Kidney (tissue), 14 donors: Measurements from ENCODE around the gene ADAMTS10. TPM values are rescaled to one million over a fixed set of nuclear protein-coding genes. Genes with fewer than 3 reads are reported as not detected.
"Not testable (repeated sequence)": the region's sequence is repeated elsewhere in the genome, so short reads cannot be mapped to it uniquely, and the experiment has no call there.

Experiments used
- DNase-seq, 5 donors: peaks; one replicate each; pipeline ENCODE4 v3.0.0-alpha.2; 2013 to 2020
- FAIRE-seq: peaks from 2 replicates; lab custom pipeline; 2012; peaks lifted over from hg19 to GRCh38; lab: Jason Lieb, UNC
- H3K27ac ChIP-seq, 2 donors: one replicate each; pipeline ENCODE4 v1.7.0; 2013; ENCODE audit warnings: low read depth in 2 of 2, low read length in 2 of 2, inconsistent platforms in 1 of 2
- H3K27me3 ChIP-seq: one replicate; pipeline ENCODE4 v1.7.1; 2013; ENCODE audit warnings: low read length, inconsistent platforms; ENCODE audit not compliant: control insufficient read depth, insufficient read depth
- H3K36me3 ChIP-seq, 3 donors: one replicate each; pipeline versions ENCODE4 v1.7.0 to v1.7.1; 2013; ENCODE audit warnings: low read length in 3 of 3, control low read depth in 1 of 3, inconsistent platforms in 1 of 3; ENCODE audit not compliant: insufficient read depth in 3 of 3, control insufficient read depth in 2 of 3
- H3K4me1 ChIP-seq, 3 donors: one replicate each; pipeline versions ENCODE4 v1.7.0 to v1.7.1; 2013; ENCODE audit warnings: low read length in 3 of 3, inconsistent platforms in 1 of 3, low read depth in 1 of 3; ENCODE audit not compliant: control insufficient read depth in 2 of 3, insufficient read depth in 2 of 3
- H3K4me3 ChIP-seq, 3 donors: one replicate each; pipeline versions ENCODE4 v1.7.0 to v1.8.1; 2013; ENCODE audit warnings: low read length in 3 of 3, control low read depth in 1 of 3, inconsistent platforms in 1 of 3
- H3K9ac ChIP-seq, 3 donors: one replicate each; pipeline versions ENCODE4 v1.7.0 to v1.7.1; 2013; ENCODE audit warnings: low read length in 3 of 3, control low read depth in 1 of 3, inconsistent platforms in 1 of 3
- H3K9me3 ChIP-seq, 3 donors: one replicate each; pipeline versions ENCODE4 v1.7.0 to v1.7.1; 2013; ENCODE audit warnings: low read length in 3 of 3, control low read depth in 1 of 3, inconsistent platforms in 1 of 3; ENCODE audit not compliant: control insufficient read depth in 2 of 3, insufficient read depth in 1 of 3
- CTCF ChIP-seq: IDR thresholded peaks from 3 replicates; pipeline ENCODE4 v1.5.1; 2012; ENCODE audit warnings: mild to moderate bottlenecking, moderate library complexity, borderline replicate concordance; ENCODE audit not compliant: insufficient read depth; ENCODE audit errors: extremely low read depth
- intact Hi-C: fragments of 100-400 bp; cut with DNase I; formaldehyde crosslinking; loops from one replicate; pipeline ENCODE4 v1.11.1; 2022
- polyA plus RNA-seq: library from polyadenylated mRNA; stranded (reverse); fragments of 350-450 nt; fragmentation: Illumina TruSeq; extraction: RNeasy Lipid Tissue Mini Kit (QIAGEN cat#74804); gene quantifications from one replicate; pipeline ENCODE4 v1.2.3, GENCODE V29; 2014; ENCODE audit warnings: low read depth, low replicate concordance; ENCODE audit not compliant: insufficient read depth
- total RNA-seq: library from RNA; stranded (reverse); fragmentation: NEBNext Ultra II Directional; extraction: Animal tissue kit (Norgen Biotek cat#: 25700); gene quantifications from one replicate; pipeline ENCODE4 v1.2.1, GENCODE V29; 2021
- donor health status: control.
- donor health status: control.
- donor health status: control.
- donor health status: control.
- donor health status: control.
- donor health status: DM: yes; HTN: yes; CAD: no.
- donor health status: Normal renal cell carcinoma (clear cell type).

The ADAMTS10 gene
- total and polyA plus RNA-seq, 2 donors from 2014 or later = 8.9 to 48.8 TPM

- intact Hi-C loops = no loop called here
- Histone ChIP-seq H3K36me3 (no peaks in the 10 kb centered on the region), H3K27me3 (no peaks in the 10 kb centered on the region), H3K4me3 (no peak overlapping the region), H3K9ac (no peak overlapping the region), H3K27ac (no peak overlapping the region), H3K9me3 (no peaks in the 10 kb centered on the region), H3K4me1 (no peaks in the 10 kb centered on the region)
- no peak for TF ChIP-seq CTCF
- FAIRE-seq (no peak), DNase-seq (no peak)
Observed at GRCh38 chr19:8557642-8558238, 52.8 kb downstream of the ADAMTS10 start.

GRCh38 chr19:8553729-8554128, 56.8 kb downstream of the ADAMTS10 start:
- H3K4me1 ChIP-seq, H3K27ac ChIP-seq, H3K27me3 ChIP-seq, DNase-seq, FAIRE-seq, H3K9ac ChIP-seq, H3K4me3 ChIP-seq, H3K36me3 ChIP-seq, H3K9me3 ChIP-seq, intact Hi-C loops: not testable (repeated sequence)

GRCh38 chr19:8552810-8553209, 57.7 kb downstream of the ADAMTS10 start:
- TF ChIP-seq CTCF = no peak
- Histone ChIP-seq H3K27me3 (no peaks in the 10 kb centered on the region), H3K4me1 (no peaks in the 10 kb centered on the region), H3K27ac (no peak overlapping the region), H3K36me3 (no peaks in the 10 kb centered on the region), H3K9me3 (no peaks in the 10 kb centered on the region), H3K9ac (no peak overlapping the region), H3K4me3 (no peak overlapping the region)
- DNase-seq = peak in 2 of 5 donors; percentile 43 to 53
- FAIRE-seq = no peak
- intact Hi-C loops = no loop called here

- no peaks in the 10 kb centered on the region for H3K27me3 ChIP-seq
- no peak for FAIRE-seq
- no peaks in the 10 kb centered on the region for H3K9me3 ChIP-seq
- intact Hi-C loops = no loop called here
- H3K36me3 ChIP-seq = no peaks in the 10 kb centered on the region
- H3K4me1 ChIP-seq = no peaks in the 10 kb centered on the region
- no peak for DNase-seq
- H3K27ac ChIP-seq = no peak overlapping the region
- no peak overlapping the region for H3K4me3 ChIP-seq
- TF ChIP-seq CTCF = no peak
- no peak overlapping the region for H3K9ac ChIP-seq
Observed at GRCh38 chr19:8550070-8550469, 60.4 kb downstream of the ADAMTS10 start.
